ENCODE data around the gene CRMP1.
"Not testable (repeated sequence)": the region's sequence is repeated elsewhere in the genome, so short reads cannot be mapped to it uniquely, and the experiment has no call there.

CRMP1 gene

GRCh38 chr4:5822619-5823018 is 70.3 kb downstream of the CRMP1 start:
- no peak for DNase-seq (ENCODE audit: low read depth)

- DNase-seq (ENCODE audit: low read depth): no peak
Observed at GRCh38 chr4:5821665-5822358, 71.1 kb downstream of the CRMP1 start.

- DNase-seq (ENCODE audit: low read depth): no peak
Observed at GRCh38 chr4:5816851-5817375, 76.0 kb downstream of the CRMP1 start.

GRCh38 chr4:5816101-5816500 is 76.8 kb downstream of the CRMP1 start:
- no peak for DNase-seq (ENCODE audit: low read depth)

DNA sequence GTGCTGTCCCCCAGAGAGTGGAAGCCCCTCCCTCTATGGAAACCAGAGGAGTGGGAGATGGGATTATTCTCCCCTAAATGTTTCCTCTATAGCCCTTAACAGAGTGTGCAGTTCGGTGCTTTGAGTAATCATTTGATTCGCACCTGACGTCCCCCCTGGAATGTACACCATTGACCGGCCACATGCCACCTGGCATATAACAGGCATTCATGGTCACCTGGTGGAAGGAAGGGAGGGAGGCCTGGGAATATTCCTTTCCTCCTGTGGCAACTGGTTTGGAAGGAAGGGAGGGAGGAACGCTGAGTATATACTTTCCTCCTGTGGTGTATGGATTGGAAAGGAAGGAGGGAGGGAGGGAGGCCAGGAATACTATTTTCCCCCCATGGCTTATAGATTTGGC is 77.2 kb downstream of the CRMP1 start:
- no peak for DNase-seq (ENCODE audit: low read depth)

DNA sequence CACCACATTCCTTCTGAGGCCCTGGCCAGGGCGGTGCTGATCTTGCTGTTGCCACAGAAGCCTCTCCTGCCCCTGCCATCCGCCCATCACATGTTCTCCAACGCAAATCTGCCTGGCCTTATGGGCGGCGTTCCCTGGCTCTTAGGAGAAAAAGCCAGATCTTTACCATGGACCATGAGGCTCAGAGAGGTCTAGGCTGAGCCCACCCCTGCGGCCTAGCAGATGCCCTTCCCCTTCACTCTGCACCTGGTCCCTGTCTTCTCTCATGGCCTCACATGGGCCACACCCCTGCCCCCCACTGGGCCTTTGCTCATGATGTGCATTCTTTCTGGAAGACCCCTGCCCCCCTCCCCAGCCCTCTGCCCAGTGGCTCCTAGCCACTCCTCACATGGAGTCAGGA is 78.5 kb downstream of the CRMP1 start:
- DNase-seq (ENCODE audit: low read depth): no peak

DNA sequence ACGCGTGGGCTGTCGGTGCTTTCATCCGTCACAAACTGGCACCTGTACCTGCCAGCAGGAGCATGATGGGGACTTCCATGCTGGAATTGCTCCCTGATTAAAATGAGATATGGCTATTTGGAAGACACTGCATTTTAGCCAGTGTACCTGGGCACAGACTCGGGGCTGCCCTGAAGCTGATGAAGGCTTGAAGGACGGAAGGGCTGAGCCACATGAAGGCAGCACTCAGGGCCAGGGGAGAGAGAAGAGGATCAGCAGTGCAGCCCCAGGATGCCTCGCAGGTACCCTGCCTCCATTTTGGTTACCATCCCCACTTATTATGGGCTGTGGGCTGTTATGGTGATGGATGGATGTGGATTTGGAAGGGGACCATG is 79.0 kb downstream of the CRMP1 start:
- no peak for DNase-seq (ENCODE audit: low read depth)

DNA sequence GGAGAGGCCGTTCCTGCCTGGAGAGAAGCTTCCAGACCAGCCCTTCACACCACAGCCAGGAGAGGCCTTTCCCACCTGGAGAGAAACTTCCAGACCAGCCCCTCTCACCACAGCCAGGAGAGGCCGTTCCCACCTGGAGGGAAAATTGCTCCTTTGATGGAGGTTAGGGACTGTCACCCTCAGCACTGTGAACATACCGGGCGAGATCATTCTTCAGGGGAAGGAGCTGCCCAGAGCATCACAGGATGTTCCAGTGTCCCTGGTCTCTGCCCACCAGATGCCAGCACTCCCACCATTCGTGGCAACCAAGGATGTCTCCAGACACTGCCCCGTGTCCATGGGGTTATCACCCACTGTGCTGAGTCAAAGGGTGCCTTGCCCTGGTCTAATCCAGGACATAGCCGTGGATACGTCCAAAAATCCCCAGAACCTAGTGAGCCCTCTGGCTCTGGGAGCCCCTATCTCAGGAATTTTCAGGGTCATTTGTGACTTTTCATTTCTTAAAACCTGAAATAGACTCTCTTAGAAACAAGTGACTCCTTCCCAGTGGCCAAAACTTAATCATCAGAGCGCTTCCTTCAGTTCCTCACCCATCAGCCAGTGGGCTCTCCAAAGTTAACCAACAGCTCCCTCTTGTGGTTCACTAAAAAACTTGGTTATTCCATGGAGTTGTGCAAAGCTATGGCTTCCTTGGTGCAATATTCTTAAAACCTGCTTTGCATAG is 80.2 kb downstream of the CRMP1 start:
- peak; percentile 71 for DNase-seq (ENCODE audit: low read depth)

GRCh38 chr4:5812057-5812456 is 80.8 kb downstream of the CRMP1 start:
- not testable (repeated sequence) for DNase-seq (ENCODE audit: low read depth)

DNA sequence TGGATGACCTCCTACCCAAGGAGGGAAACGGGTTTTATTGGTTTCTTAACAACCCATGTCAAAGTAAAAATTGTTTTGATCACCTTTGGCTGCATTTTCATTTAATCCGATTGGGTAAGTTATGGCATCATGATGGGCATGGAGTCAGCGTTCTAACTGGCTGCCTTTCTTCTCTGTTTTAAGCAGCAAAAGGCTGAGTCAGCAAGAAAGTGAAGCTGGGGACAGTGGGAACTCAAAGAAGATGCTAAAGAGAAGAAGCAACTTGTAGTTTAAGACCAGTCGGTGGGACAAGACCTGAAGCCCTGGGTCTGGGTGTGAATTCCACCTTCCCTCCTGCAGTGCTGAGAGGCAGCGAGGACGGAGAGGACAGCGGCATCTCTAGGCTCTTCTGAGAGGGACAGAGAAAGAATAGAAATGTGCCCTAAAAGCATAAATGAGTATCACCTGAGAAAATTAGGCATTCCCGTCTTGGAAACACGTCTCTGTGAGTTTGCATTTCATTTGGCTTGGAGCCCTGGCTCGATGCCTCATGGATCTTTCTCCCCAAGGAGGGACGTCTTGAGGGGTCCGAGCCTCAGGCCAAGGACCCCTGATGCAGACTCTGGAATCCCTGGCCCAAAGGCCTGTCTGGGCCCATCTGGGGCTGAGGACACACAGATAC is 82.0 kb downstream of the CRMP1 start:
- no peak for DNase-seq (ENCODE audit: low read depth)

GRCh38 chr4:5810151-5810550 is 82.7 kb downstream of the CRMP1 start:
- DNase-seq (ENCODE audit: low read depth): no peak

DNA sequence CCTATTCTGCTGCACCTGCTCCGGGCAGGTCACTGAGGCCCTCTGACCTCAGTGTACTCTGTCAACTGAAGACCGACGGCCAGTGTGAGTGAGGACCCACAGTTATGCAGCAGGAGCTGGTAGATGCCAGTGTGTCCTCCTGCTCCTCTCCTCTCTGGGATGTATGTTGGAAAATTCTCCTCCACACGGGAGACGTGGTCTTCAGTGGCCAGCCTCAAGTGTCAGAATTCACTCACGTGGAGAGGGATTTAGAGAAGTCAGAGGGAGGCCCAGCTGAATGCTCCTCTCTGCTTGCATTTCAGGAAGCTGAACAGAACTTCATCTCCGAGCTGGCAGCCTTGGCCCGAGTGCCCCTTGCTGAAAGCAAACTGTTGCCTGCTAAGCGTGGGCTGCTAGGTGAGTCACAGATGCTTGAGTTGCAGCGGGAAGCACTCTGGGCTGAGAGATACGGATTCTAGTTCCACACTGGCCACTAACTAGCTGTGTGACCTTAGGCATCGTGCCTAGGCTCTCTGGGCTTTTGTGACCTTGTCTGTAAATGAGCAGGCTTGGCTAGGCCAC is 83.6 kb downstream of the CRMP1 start:
- DNase-seq (ENCODE audit: low read depth): no peak

DNA sequence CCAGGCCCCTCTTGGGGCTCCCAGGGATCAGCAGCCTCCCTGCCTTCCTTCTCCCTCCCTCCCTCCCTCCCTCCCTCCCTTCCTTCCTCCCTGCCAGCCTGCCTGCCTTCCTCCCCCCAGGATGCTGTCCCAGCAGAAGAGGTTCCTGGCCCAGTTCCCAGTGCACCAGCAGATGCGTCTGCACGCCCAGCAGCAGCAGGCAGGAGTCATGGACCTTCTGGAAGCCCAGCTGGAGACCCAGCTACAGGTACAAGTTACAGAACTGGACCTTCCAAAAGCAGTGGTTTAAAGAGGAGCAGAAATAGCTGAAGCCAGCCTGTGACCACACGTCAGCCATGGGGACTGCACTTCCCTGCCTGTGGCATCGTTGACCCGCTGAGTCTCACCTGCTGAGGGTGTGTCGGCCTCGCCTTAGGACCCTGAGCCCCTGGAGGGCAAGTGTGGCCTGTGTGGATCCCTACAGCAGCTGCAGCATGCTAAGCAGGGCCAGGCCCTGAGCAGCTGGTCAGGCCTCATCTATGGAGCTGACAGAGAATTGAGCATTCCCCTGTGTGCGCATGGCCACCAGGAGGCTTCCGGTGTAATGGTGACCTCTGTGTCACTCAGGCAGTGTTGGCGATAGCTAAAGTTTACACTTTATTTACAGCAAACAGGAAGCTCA is 84.7 kb downstream of the CRMP1 start:
- no peak for DNase-seq (ENCODE audit: low read depth)

- DNase-seq (ENCODE audit: low read depth): no peak
Observed at GRCh38 chr4:5805270-5805669, 87.6 kb downstream of the CRMP1 start.

GRCh38 chr4:5804656-5805055 is 88.2 kb downstream of the CRMP1 start:
- no peak for DNase-seq (ENCODE audit: low read depth)

- DNase-seq (ENCODE audit: low read depth): no peak
Observed at GRCh38 chr4:5802565-5802964, 90.3 kb downstream of the CRMP1 start.

GRCh38 chr4:5801696-5802095 is 91.2 kb downstream of the CRMP1 start:
- DNase-seq (ENCODE audit: low read depth): no peak

DNA sequence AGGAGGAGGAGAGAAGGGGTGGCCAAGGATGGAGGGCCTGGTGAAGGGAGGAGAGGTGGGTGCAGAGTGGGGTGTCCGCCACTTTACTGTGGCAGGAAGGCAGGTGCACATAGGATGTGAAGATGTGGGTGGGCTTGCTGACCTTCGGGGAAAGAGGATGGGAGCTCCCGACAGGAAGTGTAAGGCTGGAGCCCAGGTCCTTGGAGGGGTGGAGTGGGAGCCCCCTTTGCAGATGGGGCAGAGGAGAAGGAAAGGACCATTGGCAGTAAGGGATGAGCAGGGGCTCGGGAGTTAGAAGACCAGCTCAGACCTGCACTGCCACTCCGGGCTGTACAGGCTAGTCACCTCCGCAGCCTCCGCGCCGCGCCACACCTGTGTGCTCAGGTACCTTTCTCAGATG is 92.4 kb downstream of the CRMP1 start:
- DNase-seq (ENCODE audit: low read depth): no peak

DNA sequence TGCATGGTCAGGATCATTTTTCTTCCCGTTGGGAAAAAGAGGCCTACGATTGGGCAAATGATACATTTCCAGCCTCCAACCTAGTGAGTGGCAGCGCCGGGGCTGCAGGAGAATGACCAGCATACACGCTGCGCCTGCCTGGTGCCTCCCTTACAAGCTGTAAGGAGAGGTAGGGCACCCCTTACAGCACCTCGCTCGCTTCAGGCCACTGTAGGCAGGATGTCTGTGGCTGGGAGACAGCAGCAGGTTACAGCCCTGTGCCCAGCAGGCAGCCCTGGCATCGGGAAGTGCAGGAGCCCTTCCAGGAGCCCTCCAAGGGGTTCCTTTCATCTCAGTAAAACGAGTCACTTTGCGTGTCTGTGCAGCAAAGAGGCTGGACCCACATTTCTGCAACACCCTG is 93.5 kb downstream of the CRMP1 start:
- no peak for DNase-seq (ENCODE audit: low read depth)

DNA sequence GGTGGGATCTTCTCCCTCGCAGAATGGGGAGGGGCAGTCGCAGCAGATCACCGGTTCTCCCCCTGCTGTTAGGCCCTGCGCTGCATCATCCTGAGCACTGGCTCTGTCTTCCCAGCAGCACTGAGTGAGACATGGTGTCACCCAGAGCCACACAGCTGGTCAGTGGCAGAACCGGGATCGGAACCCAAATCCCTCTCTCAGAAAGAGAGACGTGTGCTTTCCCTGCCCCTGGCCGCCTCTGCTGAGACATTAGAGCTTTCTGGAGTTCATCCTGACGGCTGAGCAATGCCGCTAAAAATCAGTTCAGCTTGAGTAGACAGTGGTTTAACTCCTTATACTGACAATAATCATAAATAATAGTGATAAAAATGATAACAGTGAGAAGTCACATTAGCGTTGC is 93.9 kb downstream of the CRMP1 start:
- DNase-seq (ENCODE audit: low read depth): no peak

GRCh38 chr4:5798462-5798861 is 94.4 kb downstream of the CRMP1 start:
- no peak for DNase-seq (ENCODE audit: low read depth)

DNA sequence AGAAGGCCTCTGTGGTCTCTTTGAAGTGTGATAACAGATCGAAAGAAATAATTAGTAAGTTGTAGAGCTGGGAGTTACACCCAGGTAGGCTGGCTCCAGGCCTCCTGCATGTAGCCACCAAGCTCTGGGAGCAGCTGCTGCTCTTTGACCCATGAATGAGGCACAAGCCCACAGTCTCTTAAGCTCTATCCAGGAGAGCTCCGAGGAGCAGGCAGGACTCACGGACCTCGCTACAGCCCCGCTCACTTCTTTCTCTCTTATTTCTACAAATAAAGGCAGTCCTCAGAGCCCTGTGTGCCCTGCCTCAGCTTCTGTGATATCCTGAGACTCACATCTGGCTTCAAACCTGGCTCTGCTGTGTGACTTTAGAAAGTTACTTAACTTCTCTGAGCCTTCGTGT is 95.0 kb downstream of the CRMP1 start:
- DNase-seq (ENCODE audit: low read depth): no peak
